ENCODE results near the gene BAZ1B.
"Not testable (repeated sequence)": the region's sequence is repeated elsewhere in the genome, so short reads cannot be mapped to it uniquely, and the experiment has no call there.

BAZ1B gene

DNA sequence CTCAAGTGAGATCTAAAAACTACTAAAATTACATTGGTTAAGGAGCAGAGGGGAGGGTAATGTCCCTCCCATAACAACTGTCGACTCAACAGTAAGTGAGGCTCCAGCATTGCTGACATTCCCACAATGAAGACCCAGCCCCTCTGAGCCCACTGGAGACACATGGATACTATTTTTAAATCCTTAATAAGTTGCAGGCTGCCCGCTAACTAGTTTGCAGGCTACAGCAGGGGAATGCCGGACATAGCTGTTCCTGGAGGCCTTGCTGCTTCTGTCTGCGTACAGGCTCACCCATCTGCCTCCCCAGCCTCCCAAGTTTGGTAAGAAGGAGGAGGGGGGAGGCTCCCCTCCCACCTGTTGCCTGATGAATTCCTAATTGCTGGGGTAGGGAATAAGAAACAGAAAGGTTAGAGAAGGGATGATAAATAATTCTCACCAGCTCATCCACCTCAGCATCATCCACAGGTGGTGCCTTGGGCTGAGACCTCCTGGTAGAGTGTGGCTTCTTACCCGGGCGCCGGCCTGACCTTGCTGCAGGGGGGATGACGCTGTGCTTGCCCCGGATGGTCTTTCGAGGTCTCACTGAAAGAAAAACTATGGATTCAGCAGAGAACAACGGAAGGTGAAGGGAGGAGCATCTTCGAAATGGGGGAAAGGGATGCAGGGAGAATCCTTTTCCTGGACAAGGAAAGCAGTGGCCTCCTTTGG is 78.4 kb downstream of the BAZ1B start:
- no peak for DNase-seq (ENCODE audit: low spot score)

DNA sequence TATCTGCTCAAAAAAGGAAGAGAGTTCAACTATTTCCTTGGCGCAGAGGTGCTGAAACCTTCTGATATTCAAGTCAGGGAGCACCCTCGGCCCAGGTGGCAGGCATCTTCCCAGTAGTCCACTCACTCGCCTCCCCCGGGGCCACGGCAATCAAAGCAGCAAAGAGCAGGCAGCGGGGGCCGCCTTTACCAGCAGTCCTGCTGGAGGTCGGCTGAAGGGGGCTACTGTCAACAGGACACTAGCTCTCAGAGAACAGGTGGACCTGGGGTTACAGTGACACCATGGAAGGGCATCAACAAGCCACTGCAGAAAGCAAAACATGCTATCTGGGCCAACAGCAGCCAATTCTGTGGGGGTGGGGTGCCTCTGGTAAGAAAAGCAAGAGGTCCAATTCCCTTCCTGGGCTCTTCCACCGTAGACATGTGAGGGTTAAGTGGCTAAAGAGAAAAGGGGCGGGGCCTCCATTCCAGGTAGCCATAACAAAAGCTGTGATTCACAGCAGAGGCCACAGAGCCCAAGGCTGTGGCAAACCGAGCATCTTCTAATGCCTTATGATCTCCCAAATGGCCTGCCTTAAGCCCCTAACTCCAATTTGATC is 79.1 kb downstream of the BAZ1B start:
- DNase-seq (ENCODE audit: low spot score), result no peak

DNA sequence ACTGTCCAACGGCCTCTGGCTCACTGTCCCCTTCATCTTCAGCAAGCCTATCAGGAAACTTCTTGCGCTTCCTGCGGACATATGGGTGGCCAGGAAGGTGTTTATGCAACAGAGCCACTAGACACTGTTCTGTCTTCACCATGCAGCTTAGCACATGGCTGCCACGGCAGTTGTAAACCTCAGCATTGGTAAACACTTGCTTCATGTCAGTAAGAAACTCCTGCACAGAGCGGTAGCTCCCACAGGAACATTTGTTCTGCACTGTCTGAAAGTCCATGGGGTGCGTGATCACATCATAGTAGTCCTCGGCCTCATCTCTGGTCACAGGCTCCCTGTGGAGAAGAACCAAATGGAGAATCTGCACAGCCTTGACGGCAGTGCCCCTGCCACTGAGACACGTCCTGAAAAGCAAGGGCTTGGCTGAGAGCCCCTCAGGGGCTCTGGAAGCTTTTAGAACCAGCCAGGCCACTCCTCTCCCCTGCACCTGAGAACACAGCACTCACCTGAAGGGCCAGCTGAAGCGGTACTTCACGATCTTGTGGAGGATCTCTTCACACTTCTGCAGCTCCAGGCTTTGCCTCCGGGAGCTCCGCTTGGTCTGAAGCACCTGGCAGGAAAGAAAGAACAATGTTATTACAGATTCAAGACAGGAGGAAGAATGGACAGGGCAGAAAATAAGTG is 79.7 kb downstream of the BAZ1B start:
- DNase-seq (ENCODE audit: low spot score), result no peak

DNA sequence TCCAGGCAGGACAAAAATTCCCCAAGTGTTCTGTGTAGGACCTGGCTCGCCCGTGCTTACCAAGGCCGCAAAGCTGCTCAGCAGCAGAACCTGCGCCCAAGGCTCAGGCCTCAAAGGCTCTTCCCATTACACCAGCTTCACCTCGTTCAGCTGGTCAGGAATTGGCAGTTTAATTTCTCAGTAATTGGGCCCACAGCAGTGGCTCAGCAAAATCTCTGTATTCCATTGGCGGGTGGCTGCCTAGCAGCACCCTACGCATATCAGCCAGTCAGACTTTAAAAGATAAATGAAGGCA is 82.7 kb downstream of the BAZ1B start:
- DNase-seq (ENCODE audit: low spot score), result no peak

DNA sequence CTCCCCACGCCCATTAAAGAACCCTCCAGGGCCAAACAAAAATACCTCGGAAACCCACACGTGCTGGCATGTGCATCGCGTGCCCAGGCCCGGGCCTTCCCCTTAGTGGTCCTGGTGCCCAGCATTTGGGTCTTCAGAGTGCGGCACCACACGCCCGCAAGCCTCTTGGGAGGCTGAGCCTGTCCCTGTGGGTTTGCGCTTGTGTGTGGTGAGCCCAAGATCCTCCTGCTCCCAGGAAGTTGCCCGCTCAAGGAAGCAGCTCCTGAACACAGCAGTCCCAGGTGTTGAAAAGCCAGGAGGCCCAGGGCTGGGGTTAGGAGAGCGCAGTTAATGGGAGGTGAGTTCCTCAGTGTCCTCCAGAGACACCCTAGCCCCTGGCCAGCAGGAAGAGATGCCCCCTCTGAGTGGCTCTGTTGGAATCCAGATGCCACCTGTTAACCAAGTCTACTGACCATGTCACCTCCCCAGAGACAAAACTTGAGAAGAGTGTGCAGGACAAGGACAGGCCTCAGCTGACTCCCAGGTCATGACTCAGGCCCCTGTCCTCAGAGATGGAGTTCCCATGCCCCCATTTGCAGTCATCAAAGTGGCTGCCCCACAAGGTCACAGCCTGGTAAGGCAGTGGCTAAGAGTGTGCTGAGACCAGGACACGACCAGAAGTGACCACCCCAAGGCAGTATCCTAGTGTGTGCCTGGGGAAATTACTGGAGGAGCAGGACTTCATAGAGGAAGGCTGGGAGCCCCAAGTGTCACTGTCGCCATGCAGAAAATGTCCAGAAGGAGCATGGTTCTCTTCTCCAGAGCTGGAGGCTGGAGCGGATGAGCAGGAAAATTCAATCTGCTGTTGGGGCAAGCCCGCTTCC is 83.3 kb downstream of the BAZ1B start:
- DNase-seq (ENCODE audit: low spot score), result no peak

DNA sequence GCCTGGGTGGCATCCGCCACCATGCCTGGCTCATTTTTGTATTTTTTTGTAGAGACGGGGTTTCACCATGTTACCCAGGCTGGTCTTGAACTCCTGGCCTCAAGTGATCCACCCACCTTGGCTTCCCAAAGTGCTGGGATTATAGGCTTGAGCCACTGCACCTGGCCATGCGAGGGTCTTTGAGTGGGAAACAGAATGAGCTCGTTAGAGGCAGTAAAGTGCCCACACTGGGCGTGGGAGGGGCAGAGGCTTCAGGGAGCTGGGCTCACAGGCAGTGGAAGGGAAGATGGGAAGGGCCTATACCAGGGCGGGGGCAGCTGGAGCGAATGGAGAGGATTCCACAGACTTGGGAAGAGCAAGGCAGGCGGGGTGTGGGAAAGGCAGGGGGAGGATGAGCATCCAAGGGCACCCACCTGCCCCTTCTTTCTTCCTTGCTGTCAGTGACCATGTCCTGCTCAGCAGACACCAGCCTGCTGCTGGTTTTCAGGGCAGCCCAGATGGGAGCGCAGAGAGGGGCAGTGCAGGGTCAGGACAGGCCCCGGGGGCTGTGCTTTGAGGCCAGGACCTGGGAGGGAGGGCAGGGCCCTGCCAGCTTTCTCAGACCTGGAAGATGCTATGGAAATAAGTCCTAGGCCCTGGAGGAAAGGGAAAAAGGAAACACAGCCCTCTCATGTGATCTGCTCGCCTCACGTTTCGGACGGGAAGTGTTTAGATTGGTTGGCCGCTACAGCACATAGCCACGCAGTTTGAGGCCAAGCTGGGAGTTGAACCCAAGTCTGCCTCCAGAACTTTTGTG is 84.3 kb downstream of the BAZ1B start:
- DNase-seq (ENCODE audit: low spot score), result no peak

DNA sequence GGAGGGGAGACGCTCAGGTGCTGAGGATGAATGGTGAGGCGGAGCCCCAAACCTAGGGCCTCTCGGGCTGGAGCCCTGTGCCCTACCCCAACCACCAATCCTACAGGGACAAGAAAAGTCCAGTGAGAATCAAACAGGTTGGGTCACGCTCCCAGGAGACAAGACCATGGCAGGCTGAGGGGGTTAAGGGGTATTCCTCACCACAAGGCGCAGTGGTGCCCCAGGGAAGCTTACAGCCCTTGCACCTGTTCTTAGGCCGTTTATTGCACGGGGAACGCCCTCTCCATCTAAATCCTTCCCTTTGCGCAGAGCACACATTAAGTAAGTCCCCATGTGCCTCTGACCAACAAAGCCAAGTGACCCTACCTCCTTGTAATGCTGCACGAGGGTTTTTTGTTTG is 85.0 kb downstream of the BAZ1B start:
- no peak for DNase-seq (ENCODE audit: low spot score)

DNA sequence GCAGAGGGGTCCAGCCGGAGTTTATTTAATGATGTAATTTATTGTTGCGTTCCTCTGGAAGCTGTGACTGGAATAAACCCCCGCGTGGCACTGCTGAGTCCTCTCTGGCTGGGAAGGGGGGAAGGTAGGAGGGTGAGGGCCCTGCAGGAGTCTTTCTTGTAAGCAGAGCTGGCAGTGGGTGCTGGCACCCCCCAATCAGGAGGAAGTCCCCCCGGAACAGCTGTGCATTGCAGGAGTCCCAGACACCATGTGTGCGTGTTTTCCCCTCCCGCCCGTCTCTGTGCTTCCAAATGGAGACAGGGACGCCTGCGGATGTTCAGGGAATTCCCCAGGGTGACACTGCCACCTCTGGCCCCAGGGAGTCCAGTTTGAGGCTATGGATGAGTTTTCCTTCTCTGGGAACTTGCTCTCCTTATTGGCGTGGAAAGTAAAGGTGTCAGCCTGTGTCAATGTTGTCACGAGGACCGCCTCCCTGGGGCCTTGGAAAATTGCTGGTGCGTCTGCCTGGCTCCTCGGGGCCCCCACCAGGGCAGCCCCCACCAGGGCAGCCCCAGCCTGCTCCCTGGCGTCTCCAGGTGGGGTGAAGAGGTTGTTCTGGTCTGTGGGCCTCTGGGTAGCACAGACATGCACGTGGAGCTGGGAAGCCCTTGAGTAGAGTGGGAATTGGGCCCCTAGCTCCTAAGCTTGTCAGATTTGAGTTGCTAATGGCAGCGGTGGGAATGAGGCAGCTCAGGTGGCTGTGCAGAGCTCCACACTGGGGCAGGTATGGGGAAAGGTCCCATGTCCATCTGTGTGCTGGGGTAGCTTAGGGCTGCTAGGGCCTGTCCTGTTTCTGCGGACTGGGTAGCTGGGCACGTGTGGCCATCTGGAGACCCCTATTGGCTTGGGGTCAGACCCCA is 85.8 kb downstream of the BAZ1B start:
- no peak for DNase-seq (ENCODE audit: low spot score)

DNA sequence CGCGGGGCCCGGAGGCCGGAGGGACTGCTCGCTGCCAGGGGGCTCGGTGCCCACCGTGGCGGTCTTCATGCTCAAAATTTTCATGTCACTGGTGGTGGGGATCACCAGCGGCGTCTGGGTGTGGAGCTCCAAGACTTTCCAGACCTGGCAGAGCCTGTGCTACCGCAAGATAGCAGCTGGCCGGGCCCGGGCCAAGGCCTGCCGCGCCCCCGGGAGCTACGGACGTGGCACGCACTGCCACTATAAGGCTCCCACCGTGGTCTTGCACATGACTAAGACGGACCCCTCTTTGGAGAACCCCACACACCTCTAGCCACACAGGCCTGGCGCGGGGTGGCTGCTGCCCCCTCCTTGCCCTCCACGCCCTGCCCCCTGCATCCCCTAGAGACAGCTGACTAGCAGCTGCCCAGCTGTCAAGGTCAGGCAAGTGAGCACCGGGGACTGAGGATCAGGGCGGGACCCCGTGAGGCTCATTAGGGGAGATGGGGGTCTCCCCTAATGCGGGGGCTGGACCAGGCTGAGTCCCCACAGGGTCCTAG is 86.6 kb downstream of the BAZ1B start:
- no peak for DNase-seq (ENCODE audit: low spot score)

DNA sequence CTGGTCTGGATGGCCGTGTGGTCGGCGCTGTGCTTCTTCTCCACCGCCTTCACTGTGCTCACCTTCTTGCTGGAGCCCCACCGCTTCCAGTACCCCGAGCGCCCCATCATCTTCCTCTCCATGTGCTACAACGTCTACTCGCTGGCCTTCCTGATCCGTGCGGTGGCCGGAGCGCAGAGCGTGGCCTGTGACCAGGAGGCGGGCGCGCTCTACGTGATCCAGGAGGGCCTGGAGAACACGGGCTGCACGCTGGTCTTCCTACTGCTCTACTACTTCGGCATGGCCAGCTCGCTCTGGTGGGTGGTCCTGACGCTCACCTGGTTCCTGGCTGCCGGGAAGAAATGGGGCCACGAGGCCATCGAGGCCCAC is 87.4 kb downstream of the BAZ1B start:
- no peak for DNase-seq (ENCODE audit: low spot score)

DNA sequence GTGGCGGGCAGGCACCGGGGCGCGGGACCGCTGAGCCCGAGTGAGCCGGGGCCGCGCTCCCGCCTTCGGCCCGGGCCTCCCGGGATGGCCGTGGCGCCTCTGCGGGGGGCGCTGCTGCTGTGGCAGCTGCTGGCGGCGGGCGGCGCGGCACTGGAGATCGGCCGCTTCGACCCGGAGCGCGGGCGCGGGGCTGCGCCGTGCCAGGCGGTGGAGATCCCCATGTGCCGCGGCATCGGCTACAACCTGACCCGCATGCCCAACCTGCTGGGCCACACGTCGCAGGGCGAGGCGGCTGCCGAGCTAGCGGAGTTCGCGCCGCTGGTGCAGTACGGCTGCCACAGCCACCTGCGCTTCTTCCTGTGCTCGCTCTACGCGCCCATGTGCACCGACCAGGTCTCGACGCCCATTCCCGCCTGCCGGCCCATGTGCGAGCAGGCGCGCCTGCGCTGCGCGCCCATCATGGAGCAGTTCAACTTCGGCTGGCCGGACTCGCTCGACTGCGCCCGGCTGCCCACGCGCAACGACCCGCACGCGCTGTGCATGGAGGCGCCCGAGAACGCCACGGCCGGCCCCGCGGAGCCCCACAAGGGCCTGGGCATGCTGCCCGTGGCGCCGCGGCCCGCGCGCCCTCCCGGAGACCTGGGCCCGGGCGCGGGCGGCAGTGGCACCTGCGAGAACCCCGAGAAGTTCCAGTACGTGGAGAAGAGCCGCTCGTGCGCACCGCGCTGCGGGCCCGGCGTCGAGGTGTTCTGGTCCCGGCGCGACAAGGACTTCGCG is 88.0 kb downstream of the BAZ1B start:
- no peak for DNase-seq (ENCODE audit: low spot score)

DNA sequence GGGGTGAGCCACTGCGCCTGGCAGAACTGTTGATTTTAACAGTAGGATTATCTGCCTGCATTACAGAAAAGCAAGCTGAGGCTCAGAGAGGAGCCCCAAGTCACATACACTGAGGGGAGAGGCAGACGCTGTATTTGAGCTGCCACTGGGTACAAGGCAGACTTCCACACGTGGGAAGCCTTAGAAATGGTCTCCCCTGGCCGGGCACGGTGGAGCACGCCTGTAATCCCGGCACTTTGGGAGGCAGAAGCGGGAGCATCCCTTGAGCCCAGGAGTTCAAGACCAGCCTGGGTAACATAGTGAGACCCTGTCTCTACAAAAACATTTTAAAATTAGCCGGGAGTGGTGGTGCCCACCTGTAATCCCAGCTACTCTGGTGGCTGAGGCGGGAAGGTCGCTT is 89.4 kb downstream of the BAZ1B start:
- DNase-seq (ENCODE audit: low spot score), result no peak

DNA sequence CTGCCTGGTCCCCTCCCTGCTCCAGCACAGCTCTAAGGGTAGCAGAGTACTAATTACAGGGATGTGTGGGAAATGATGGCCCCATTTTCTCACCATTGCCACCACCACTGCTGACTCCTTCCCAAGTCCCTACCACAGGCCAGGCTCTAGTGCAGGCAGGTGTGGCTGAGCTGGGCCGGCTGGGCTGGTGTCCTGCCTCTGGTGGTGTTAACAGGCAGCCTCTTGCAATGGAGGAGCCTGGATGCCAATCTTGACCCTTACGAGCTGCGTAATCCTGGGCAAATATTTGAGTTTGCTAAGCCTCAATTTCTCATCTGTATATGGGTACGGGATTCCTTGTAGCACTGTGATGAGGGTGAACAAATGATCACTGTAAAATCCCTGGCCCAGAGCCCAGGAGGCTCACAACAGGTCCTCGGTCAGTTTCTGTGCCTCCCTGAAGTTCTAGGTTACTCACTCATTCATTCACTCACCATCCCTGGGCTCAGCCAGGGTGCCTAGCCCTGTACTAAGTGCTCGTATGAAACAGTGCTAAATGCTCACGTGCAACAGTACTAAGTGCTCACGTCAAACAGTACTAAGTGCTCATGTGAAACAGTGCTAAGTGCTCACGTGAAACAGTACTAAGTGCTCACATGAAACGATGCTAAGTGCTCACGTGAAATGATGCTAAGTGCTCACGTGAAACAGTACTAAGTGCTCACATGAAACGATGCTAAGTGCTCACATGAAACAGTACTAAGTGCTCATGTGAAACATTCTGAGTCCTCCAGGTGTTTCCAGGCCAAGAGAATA is 90.9 kb downstream of the BAZ1B start:
- DNase-seq (ENCODE audit: low spot score), result no peak

DNA sequence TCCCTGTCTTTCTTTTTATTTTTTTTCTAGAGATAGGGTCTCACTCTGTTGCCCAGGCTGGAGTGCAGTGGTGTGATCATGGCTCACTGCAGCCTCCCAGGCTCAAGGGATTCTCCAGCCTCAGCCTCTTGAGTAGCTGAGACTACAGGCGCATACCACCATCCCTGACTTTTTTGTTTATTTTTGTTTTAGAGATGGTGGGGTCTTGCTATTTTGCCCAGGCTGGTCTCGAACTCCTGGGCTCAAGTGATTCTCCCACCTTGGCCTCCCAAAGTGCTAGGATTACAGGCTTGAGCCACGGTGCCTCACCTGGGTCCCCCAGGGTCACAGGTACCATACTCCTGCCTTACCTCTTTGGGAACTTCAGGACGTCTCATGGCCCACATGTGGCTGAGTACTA is 91.6 kb downstream of the BAZ1B start:
- DNase-seq (ENCODE audit: low spot score), result not testable (repeated sequence)

DNA sequence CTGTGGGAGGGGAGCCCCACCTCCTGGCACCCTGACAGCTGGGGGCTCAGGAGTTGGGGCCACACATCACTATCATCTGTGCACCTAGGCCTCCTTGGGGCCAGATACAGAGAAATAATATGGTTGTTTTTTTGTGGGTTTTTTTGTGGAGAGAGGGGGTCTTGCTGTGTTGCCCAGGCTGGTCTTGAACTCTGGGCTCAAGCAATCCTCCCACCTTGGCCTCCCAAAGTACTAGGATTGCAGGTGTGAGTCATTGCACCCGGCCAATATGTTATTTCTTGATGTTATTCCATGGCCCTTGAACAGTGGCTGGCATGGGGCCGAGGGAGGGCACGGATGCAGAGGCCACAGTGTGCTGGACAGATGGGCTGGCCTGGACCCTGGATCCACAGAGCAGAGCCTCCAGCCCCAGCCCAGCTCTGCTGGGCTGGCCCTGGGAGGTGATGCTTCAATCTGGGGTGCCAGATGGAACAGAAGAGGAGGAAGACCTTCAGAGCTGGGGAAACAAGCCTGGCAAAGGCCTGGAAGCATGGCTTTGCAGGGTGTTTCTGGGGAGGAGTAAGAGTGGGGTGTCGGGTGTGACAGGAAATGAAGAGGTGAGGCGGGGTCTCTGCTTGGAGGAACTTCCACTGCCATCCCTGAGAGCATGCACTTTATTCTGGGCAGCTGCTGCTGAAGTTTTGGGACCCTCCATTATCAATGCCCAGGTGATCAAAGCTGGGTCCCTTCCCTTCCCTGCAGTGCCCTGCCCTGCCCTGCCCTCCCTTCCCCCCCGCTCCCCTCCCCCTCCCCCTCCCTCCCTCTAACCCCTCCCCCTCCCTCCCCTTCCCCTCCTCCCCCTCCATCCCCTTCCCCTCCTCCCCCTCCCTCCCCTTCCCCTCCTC is 92.2 kb downstream of the BAZ1B start:
- DNase-seq (ENCODE audit: low spot score), result no peak

DNA sequence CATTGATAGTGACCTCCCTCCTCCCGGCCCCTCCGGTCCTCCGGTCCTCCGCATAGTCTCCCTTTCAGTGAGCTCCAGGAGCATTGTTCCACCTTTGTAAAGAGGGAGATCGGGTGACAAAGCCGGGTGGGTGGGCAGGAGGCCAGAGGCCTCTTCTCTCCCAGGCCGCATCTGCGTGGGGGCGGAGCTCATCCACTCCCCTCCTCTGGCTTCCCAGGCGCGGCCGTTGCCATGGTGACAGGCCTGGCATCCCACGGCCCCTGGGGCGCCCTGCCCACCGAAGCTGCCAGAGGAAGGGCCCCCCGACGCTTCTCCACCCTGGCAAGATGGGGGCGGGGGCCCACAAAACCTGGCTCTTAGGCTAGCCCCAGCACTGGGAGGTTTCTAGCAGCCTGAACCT is 92.9 kb downstream of the BAZ1B start:
- no peak for DNase-seq (ENCODE audit: low spot score)

DNA sequence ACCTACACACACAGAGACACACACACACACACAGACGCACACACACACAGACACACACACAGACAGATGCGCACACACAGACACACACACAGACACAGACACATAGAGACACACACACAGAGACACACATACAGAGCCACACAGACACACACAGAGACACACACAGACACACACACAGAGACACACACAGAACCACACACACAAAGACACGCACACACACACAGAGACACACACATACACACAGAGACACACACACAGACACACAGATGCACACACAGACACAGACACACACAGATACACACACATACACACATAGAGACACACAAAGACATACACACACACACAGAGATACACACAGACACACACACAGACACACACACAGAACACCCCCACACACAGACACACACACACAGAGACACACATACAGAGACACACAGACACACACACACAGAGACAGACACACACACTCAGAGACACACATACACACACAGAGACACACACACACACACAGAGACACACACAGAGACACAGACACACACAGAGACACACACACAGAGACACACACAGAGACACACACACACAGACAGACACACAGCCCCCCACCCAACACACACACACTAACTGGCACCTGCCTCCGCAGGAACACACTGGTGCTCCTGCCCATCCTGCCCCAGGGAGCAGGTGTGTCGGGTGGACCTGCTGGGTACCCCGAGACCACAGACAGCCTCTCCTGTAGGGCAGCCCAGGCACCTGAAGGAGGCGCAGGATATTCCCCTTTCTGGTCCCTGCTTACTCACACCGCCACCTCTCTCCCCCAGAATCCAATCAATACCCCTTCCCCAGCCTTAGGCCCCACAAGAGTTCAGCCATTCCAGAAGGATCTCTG is 93.9 kb downstream of the BAZ1B start:
- DNase-seq (ENCODE audit: low spot score), result no peak

Data from AG20443 (cell line).